Measurements from ENCODE around the gene OTOG.

DNA sequence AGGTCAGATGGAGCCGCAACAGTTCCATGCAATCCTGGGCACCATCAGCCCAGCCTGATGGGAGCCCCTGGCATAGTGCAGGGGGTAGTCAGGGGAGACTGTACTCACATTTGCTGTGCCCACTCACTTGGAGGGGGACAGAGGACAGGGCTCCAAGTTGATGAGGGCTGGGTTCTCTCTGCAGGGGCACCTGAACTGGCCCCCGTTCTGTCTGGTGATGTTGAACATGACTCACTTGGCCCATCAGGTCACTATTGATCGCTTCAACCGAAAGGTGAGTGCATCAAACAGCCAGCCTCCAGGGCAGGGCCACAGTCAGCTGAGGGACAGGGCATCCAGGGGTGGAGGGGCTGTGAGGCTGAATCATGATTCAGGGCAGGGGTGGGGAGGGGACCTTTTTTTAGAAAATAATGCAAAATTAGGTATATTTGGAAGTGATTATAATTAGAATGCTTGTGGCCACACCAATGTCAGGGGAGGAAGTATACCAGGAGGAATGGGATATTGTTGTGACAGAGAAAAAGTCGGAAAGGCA is 66.4 kb downstream of the OTOG start:
- TF ChIP-seq, protein P1, sequence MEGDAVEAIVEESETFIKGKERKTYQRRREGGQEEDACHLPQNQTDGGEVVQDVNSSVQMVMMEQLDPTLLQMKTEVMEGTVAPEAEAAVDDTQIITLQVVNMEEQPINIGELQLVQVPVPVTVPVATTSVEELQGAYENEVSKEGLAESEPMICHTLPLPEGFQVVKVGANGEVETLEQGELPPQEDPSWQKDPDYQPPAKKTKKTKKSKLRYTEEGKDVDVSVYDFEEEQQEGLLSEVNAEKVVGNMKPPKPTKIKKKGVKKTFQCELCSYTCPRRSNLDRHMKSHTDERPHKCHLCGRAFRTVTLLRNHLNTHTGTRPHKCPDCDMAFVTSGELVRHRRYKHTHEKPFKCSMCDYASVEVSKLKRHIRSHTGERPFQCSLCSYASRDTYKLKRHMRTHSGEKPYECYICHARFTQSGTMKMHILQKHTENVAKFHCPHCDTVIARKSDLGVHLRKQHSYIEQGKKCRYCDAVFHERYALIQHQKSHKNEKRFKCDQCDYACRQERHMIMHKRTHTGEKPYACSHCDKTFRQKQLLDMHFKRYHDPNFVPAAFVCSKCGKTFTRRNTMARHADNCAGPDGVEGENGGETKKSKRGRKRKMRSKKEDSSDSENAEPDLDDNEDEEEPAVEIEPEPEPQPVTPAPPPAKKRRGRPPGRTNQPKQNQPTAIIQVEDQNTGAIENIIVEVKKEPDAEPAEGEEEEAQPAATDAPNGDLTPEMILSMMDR (IDR thresholded peaks at IDR 0.05; ENCODE audit: control extremely low read depth in 1 of 3, insufficient read depth in 1 of 3, low read depth in 1 of 3, low read length in 3 of 3): no peak
- TF ChIP-seq ZNF274 (IDR thresholded peaks at IDR 0.05; ENCODE audit: borderline replicate concordance, extremely low read depth, low read length) (no peak), POLR2A (IDR thresholded peaks at IDR 0.05; ENCODE audit: control extremely low read depth in 1 of 2, low read depth in 2 of 2, low read length in 2 of 2) (no peak), YY1 (IDR thresholded peaks at IDR 0.05; ENCODE audit: low read depth, low read length) (no peak), EZH2 (IDR thresholded peaks at IDR 0.05; ENCODE audit: low read depth, low read length, severe bottlenecking) (no peak), POU5F1 (IDR thresholded peaks at IDR 0.05; ENCODE audit: low read depth, low read length) (no peak), SIN3A (conservative IDR thresholded peaks at IDR 0.05 in 1 of 2, IDR thresholded peaks at IDR 0.05 in 1 of 2; ENCODE audit: low read depth in 1 of 2, low read length in 2 of 2) (no peak), RBBP5 (IDR thresholded peaks at IDR 0.05; ENCODE audit: borderline replicate concordance, low read depth, low read length) (no peak), CEBPB (IDR thresholded peaks at IDR 0.05; ENCODE audit: low read depth, low read length) (no peak), CBX8 (IDR thresholded peaks at IDR 0.05; ENCODE audit: borderline replicate concordance, low read depth, low read length) (no peak)
